Stomach (tissue), 4 donors: ENCODE data around the gene AP1M1.

Experiments
- CTCF ChIP-seq, 7 experiments: fragments of 450-650 bp in 4 of 7; fragments of 200-600 bp in 3 of 7; sonication (generic) in 3 of 7; IDR thresholded peaks; one replicate each; pipeline ENCODE4 v1.5.1; 2016 to 2019; ENCODE audit warnings: antibody characterized with exemption in 7 of 7, control low read depth in 2 of 7, mild to moderate bottlenecking in 1 of 7
- EP300 ChIP-seq: sonication (generic); formaldehyde crosslinking; IDR thresholded peaks from one replicate; pipeline ENCODE4 v1.6.1; 2017; ENCODE audit warnings: antibody characterized with exemption
- POLR2A ChIP-seq, 4 donors: fragments of 450-650 bp; IDR thresholded peaks; one replicate each; pipeline ENCODE4 v1.6.1; 2016; ENCODE audit warnings: antibody characterized with exemption in 4 of 4, control low read depth in 2 of 4, mild to moderate bottlenecking in 1 of 4, moderate library complexity in 1 of 4
- POLR2AphosphoS5 ChIP-seq, 3 donors: sonication (generic); formaldehyde crosslinking; IDR thresholded peaks; one replicate each; pipeline ENCODE4 v1.6.1; 2016; ENCODE audit warnings: antibody characterized with exemption in 3 of 3

- TF ChIP-seq CTCF (IDR thresholded peaks at IDR 0.05), result no peak
- TF ChIP-seq EP300, result no peak
- TF ChIP-seq POLR2AphosphoS5 (IDR thresholded peaks at IDR 0.05), result no peak
- no peak for TF ChIP-seq POLR2A (IDR thresholded peaks at IDR 0.05)
These were observed 19.3 kb downstream of the AP1M1 start for GRCh38 chr19:16216744-16217670.
